Measurements from ENCODE around the gene CLK3.

Gene CLK3

GRCh38 chr15:74616366-74616939 is 817 bp downstream of the CLK3 start:
- Histone ChIP-seq H3K27ac (ENCODE audit: low read depth, low read length) (peak overlapping the region; percentile 87), H3K9ac (ENCODE audit: low read length) (peak overlapping the region; percentile 99), H3K4me1 (ENCODE audit: control insufficient read depth, insufficient read depth, low read length) (peaks cover 11% of the 10 kb centered on the region), H3K27me3 (ENCODE audit: control insufficient read depth, insufficient read depth, low read length) (no peaks in the 10 kb centered on the region), H3K36me3 (ENCODE audit: control insufficient read depth, insufficient read depth, low read length) (peaks cover 23% of the 10 kb centered on the region), H3K4me3 (ENCODE audit: low read length) (peak overlapping the region; percentile 94)

DNA sequence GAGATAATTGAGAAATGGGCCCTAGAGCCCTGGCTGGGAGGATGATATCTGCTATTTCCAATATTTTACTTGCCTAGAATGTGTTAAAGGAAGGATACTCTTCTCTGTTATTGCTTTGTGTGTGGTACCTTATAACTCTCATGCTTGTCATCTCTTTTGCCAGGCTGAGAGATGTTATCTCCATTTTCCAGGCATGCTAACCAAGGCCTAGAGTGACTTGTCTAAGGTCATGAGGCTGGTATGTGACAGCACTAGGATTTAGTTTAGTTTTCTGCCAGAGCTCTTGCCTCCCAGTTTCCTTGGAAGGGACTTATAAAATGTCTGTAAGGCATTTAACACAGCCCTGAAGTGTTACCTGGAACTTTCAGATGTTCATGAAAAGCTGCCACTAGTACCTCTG is 1.4 kb downstream of the CLK3 start:
- H3K4me1 ChIP-seq (ENCODE audit: control insufficient read depth, insufficient read depth, low read length): peaks cover 11% of the 10 kb centered on the region
- H3K36me3 ChIP-seq (ENCODE audit: control insufficient read depth, insufficient read depth, low read length): peaks cover 28% of the 10 kb centered on the region
- H3K4me3 ChIP-seq (ENCODE audit: low read length): peak overlapping the region; percentile 94
- H3K27ac ChIP-seq (ENCODE audit: low read depth, low read length): peak overlapping the region; percentile 87
- peak overlapping the region; percentile 99 for H3K9ac ChIP-seq (ENCODE audit: low read length)
- H3K27me3 ChIP-seq (ENCODE audit: control insufficient read depth, insufficient read depth, low read length): no peaks in the 10 kb centered on the region

DNA sequence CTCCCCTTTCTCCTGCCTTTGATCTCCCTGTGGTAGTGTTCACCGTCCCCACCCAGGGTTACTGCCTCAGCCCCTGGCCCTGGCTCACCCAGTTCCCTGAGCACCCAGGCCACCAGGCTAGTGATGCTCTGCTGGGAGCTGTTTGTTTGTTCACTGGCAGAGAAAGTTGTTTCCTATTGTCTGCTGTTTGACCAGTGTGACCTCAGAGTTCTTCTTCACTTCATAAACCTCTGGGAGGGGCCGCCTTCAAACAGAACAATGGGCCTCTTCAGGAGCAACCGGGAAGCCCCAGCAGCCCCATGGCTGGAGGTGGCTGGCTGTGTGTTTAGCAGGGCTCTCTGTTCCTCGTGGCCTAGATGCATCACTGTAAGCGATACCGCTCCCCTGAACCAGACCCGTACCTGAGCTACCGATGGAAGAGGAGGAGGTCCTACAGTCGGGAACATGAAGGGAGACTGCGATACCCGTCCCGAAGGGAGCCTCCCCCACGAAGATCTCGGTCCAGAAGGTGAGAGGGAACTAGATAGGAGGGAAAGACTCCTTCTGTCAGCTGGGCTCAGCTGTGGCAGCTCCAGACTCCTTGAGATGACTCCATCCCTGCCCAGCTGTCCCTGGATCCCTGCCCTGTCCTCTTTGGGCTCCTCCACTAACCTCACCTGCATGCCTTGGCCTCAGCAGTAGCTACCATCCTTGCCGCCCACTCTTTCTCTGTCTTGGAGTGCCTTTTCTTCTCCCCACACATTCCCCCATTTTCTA is 3.4 kb downstream of the CLK3 start:
- Histone ChIP-seq H3K36me3 (ENCODE audit: control insufficient read depth, insufficient read depth, low read length) (peaks cover 43% of the 10 kb centered on the region), H3K4me3 (ENCODE audit: low read length) (no peak overlapping the region), H3K27ac (ENCODE audit: low read depth, low read length) (no peak overlapping the region), H3K4me1 (ENCODE audit: control insufficient read depth, insufficient read depth, low read length) (peaks cover 11% of the 10 kb centered on the region), H3K27me3 (ENCODE audit: control insufficient read depth, insufficient read depth, low read length) (no peaks in the 10 kb centered on the region), H3K9ac (ENCODE audit: low read length) (no peak overlapping the region)

DNA sequence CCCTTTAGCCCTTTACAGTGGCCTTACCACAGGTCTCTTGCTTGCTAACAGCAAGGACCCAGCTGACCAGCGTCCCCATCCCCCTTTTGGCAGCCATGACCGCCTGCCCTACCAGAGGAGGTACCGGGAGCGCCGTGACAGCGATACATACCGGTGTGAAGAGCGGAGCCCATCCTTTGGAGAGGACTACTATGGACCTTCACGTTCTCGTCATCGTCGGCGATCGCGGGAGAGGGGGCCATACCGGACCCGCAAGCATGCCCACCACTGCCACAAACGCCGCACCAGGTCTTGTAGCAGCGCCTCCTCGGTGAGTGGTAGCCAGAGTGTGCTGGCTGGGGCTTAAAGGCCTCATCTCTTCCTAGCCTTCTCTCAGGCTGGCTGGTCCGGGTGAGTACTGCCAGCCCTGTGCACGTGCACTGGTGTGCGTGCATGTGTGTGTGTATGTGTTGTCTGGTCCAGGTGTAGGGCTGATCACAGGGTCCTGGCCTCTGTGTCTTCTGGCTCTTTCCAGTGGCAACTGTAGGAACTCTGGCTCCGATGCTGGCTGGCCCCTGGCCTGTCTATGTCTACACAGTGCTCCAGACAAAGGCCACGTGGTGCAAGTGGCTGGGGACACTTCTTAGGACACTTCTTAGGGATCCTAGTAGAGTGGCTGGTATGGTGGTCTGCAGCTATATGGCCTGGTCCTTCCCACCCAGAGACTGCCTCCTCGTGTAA is 4.4 kb downstream of the CLK3 start:
- Histone ChIP-seq H3K9ac (ENCODE audit: low read length) (no peak overlapping the region), H3K4me1 (ENCODE audit: control insufficient read depth, insufficient read depth, low read length) (peaks cover 11% of the 10 kb centered on the region), H3K36me3 (ENCODE audit: control insufficient read depth, insufficient read depth, low read length) (peaks cover 53% of the 10 kb centered on the region), H3K4me3 (ENCODE audit: low read length) (no peak overlapping the region), H3K27me3 (ENCODE audit: control insufficient read depth, insufficient read depth, low read length) (no peaks in the 10 kb centered on the region), H3K27ac (ENCODE audit: low read depth, low read length) (no peak overlapping the region)

DNA sequence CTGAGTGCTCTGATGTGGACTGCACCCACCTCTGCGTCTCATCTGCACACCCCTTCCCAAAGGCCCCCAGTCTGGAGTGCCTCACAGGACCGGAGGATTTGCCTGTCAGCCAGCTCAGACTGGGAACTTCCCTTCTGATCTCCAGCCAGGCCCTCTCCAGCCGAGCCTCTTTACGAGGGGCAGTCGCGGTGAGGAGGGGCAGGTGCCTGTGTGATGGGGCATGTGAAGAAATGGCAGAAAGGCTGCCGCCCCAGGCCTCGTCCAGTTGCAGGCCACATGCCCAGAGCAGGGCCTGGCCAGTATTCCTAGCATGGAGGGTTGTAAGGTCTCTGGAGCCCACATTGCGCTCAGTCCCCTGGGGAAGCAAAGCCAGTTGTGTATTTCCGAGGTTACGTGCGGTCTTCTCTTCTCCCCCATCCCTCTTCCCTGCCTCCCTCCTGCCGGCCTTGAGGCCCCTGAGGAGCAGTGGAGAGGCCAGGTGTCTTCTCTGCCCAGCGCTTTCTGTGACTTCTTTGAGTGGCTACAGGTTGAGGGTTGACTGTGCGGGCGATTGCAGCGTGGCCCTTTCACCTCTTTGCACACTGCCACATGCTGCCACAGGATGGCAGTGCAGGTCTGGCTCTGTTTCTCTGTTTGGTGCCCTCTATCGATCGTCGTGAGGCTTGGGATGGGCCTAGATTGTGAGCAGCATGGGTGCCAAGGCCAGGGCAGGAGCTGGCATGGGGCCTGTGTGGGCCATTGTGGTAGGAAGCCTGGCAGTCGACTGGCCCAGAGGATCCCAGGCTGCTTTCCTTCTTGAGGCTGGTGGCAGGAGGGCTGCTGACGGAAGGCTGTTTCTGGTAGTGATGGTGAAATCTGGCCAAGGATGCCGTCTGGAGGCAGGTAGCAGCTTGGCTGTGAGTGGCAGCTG is 5.3 kb downstream of the CLK3 start:
- peaks cover 11% of the 10 kb centered on the region for H3K4me1 ChIP-seq (ENCODE audit: control insufficient read depth, insufficient read depth, low read length)
- H3K27ac ChIP-seq (ENCODE audit: low read depth, low read length): no peak overlapping the region

DNA sequence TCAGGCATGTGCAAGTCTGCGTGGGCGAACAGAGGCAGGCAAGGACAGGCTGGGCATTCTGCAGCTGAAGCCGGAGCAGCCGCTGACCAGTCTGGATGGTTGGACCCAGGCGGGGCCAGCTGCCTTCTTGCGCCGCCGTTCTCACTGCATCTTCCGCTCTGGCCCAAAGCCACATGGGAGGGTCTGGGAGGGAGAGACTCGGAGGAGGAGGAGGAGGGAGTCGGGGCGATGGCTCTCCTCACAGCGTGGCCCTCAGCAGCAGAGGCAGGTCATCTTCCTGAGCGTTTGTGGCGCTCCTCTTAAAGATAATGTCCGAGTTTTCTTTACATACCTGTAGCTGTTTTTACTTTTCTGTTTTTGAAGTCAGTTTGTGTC is 5.9 kb downstream of the CLK3 start:
- peaks cover 10% of the 10 kb centered on the region for H3K4me1 ChIP-seq (ENCODE audit: control insufficient read depth, insufficient read depth, low read length)
- no peak overlapping the region for H3K4me3 ChIP-seq (ENCODE audit: low read length)
- H3K27me3 ChIP-seq (ENCODE audit: control insufficient read depth, insufficient read depth, low read length): no peaks in the 10 kb centered on the region
- no peak overlapping the region for H3K9ac ChIP-seq (ENCODE audit: low read length)
- H3K27ac ChIP-seq (ENCODE audit: low read depth, low read length): no peak overlapping the region
- peaks cover 68% of the 10 kb centered on the region for H3K36me3 ChIP-seq (ENCODE audit: control insufficient read depth, insufficient read depth, low read length)

More for the DNA sequence above, 5.3 kb downstream of the CLK3 start:
- Histone ChIP-seq H3K4me3 (ENCODE audit: low read length) (no peak overlapping the region), H3K27me3 (ENCODE audit: control insufficient read depth, insufficient read depth, low read length) (no peaks in the 10 kb centered on the region), H3K36me3 (ENCODE audit: control insufficient read depth, insufficient read depth, low read length) (peaks cover 61% of the 10 kb centered on the region), H3K9ac (ENCODE audit: low read length) (no peak overlapping the region)

GRCh38 chr15:74621936-74622335 is 6.3 kb downstream of the CLK3 start:
- H3K27ac ChIP-seq (ENCODE audit: low read depth, low read length): no peak overlapping the region
- H3K27me3 ChIP-seq (ENCODE audit: control insufficient read depth, insufficient read depth, low read length): no peaks in the 10 kb centered on the region
- peaks cover 6% of the 10 kb centered on the region for H3K4me1 ChIP-seq (ENCODE audit: control insufficient read depth, insufficient read depth, low read length)
- H3K4me3 ChIP-seq (ENCODE audit: low read length): no peak overlapping the region
- peaks cover 72% of the 10 kb centered on the region for H3K36me3 ChIP-seq (ENCODE audit: control insufficient read depth, insufficient read depth, low read length)
- H3K9ac ChIP-seq (ENCODE audit: low read length): no peak overlapping the region

DNA sequence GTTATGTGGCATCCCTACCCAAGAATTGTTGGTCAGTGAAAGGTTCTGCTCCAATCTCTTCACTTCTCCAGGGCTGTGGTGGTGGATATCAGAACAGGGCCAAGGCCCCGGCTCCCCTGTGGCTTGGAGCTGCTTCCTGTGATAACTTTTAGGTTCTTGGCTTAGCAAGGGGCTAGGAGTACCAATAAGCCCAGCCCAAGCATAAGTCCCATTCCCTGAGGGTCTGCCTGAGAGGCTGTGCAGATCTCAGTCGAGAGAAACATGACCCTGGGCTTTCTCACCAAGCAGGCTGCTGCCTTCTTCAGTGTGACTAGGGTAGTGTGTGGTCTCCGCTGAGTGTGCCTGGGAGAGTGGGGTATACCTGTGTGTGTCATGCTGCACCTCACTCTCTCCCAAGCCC is 7.1 kb downstream of the CLK3 start:
- no peak overlapping the region for H3K27ac ChIP-seq (ENCODE audit: low read depth, low read length)
- no peak overlapping the region for H3K9ac ChIP-seq (ENCODE audit: low read length)
- H3K36me3 ChIP-seq (ENCODE audit: control insufficient read depth, insufficient read depth, low read length): peaks cover 80% of the 10 kb centered on the region

GRCh38 chr15:74624020-74624602 is 8.5 kb downstream of the CLK3 start:
- no peaks in the 10 kb centered on the region for H3K4me1 ChIP-seq (ENCODE audit: control insufficient read depth, insufficient read depth, low read length)
- H3K9ac ChIP-seq (ENCODE audit: low read length): no peak overlapping the region
- peaks cover 93% of the 10 kb centered on the region for H3K36me3 ChIP-seq (ENCODE audit: control insufficient read depth, insufficient read depth, low read length)
- H3K27me3 ChIP-seq (ENCODE audit: control insufficient read depth, insufficient read depth, low read length): no peaks in the 10 kb centered on the region
- H3K27ac ChIP-seq (ENCODE audit: low read depth, low read length): no peak overlapping the region
- no peak overlapping the region for H3K4me3 ChIP-seq (ENCODE audit: low read length)

More for the DNA sequence above, 7.1 kb downstream of the CLK3 start:
- Histone ChIP-seq H3K4me1 (ENCODE audit: control insufficient read depth, insufficient read depth, low read length) (no peaks in the 10 kb centered on the region), H3K27me3 (ENCODE audit: control insufficient read depth, insufficient read depth, low read length) (no peaks in the 10 kb centered on the region), H3K4me3 (ENCODE audit: low read length) (no peak overlapping the region)

- Histone ChIP-seq H3K4me3 (ENCODE audit: low read length) (no peak overlapping the region), H3K9ac (ENCODE audit: low read length) (no peak overlapping the region), H3K4me1 (ENCODE audit: control insufficient read depth, insufficient read depth, low read length) (no peaks in the 10 kb centered on the region), H3K36me3 (ENCODE audit: control insufficient read depth, insufficient read depth, low read length) (peaks cover 89% of the 10 kb centered on the region), H3K27me3 (ENCODE audit: control insufficient read depth, insufficient read depth, low read length) (no peaks in the 10 kb centered on the region), H3K27ac (ENCODE audit: low read depth, low read length) (no peak overlapping the region)
Observed at GRCh38 chr15:74625693-74626092, 10.1 kb downstream of the CLK3 start.

- H3K36me3 ChIP-seq (ENCODE audit: control insufficient read depth, insufficient read depth, low read length): peaks cover 86% of the 10 kb centered on the region
- H3K9ac ChIP-seq (ENCODE audit: low read length): no peak overlapping the region
- no peaks in the 10 kb centered on the region for H3K4me1 ChIP-seq (ENCODE audit: control insufficient read depth, insufficient read depth, low read length)
- no peak overlapping the region for H3K4me3 ChIP-seq (ENCODE audit: low read length)
- H3K27ac ChIP-seq (ENCODE audit: low read depth, low read length): no peak overlapping the region
- H3K27me3 ChIP-seq (ENCODE audit: control insufficient read depth, insufficient read depth, low read length): no peaks in the 10 kb centered on the region
Observed at GRCh38 chr15:74626336-74626735, 10.7 kb downstream of the CLK3 start.
